HL-60/S4 treated with retinoic acid at 250 ng/mL for 4 days and 3 days (cell line): Measurements from ENCODE around the gene NHEJ1.

ENCODE experiments used
- in situ Hi-C: fragments of 300-500 bp; cut with MboI; formaldehyde crosslinking; loops from 2 replicates; pipeline ENCODE4 v1.7.0; 2022; ENCODE audit warnings: low sequenced_read_pairs

Gene NHEJ1

GRCh38 chr2:219124381-219125110 lies 36.1 kb downstream of the NHEJ1 start:
- in situ Hi-C loops = no loop called here

GRCh38 chr2:219123356-219124135 lies 37.1 kb downstream of the NHEJ1 start:
- in situ Hi-C loops = no loop called here

- in situ Hi-C loops = no loop called here
Measured at GRCh38 chr2:219122202-219122980, 38.2 kb downstream of the NHEJ1 start.

DNA sequence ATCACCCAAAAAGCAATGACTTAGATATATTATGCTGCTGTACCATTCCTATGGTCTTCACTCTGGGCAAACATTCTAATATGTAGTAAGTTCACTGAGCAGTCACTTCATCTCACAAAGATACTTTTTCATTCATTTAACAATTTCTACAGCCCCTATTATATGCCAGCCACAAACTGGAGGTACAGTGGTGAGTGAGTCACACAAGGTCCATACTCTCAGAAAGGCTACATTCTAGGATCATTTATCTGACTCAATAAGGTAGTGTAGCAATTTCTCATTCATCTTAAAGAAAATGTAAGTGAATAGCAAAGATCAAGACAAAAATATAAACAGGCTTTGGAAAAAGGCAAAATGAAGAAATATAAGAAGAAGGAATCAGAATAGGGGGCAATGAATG lies 40.5 kb downstream of the NHEJ1 start:
- in situ Hi-C loops = no loop called here

DNA sequence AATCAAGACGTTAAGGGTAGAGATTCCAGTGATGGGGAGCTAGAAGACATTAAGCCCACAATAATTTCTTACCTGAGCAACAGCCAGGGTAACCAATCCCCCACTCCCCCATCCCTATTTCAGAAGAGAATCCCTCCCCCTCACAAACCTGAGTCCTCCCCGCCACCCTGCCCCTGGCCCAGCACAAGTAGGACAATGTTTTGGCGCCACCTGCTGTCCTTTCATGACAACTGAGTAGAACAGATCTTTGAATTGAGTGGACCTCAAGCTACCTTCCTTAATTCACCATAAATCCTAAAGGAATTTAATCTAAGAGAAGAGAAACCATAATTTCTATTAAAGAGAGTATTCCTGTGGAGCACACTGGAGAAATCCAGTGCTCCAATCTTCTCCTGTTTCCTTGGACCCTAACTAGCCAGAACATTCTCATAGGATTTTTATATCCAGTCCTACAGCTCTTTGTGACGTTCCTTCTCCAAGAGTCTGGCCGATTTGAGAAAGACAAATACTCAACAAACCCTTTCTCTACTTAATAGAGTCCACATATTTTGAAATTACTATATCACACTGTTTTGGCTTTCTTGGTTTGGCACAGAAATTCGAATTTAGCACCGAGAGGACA lies 41.1 kb downstream of the NHEJ1 start:
- in situ Hi-C loops = loop anchor here (5.0 kb wide), 1 partner anchor 42 kb away; no protein-coding TSS in a partner anchor

DNA sequence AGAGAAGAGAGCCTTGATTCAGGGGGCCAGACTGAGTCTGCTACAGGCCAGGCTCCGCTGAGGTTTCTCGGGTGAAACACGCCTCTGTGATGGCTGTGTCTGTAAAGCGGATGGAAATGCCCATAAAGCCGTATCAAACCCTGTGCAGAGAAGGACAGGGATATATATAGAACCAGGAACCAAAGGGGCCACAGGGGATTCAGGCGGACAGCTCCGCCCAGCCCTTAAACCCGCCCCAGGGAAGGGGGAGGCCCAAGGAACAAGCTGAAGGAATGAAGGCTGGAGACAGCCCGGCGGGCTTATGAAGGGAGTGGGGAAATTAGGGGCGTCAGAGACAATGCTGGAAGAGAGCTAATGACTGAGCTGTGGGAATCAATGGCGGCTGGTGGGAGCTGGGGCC lies 42.1 kb downstream of the NHEJ1 start:
- in situ Hi-C loops = loop anchor here (5.0 kb wide), 1 partner anchor 41 kb away; no protein-coding TSS in a partner anchor

- in situ Hi-C loops = loop anchor here (5.0 kb wide), 1 partner anchor 40 kb away; no protein-coding TSS in a partner anchor
Measured at GRCh38 chr2:219116776-219117646, 43.6 kb downstream of the NHEJ1 start.

GRCh38 chr2:219112651-219113338 lies 47.8 kb downstream of the NHEJ1 start:
- in situ Hi-C loops = no loop called here

- in situ Hi-C loops = no loop called here
Measured at GRCh38 chr2:219112062-219112406, 48.6 kb downstream of the NHEJ1 start.

- in situ Hi-C loops = no loop called here
Measured at GRCh38 chr2:219111375-219112061, 49.1 kb downstream of the NHEJ1 start.

GRCh38 chr2:219109471-219109870 lies 51.1 kb downstream of the NHEJ1 start:
- in situ Hi-C loops = no loop called here

- in situ Hi-C loops = no loop called here
Measured at GRCh38 chr2:219107758-219108157, 52.9 kb downstream of the NHEJ1 start.

- in situ Hi-C loops = no loop called here
Measured at GRCh38 chr2:219106251-219106650, 54.4 kb downstream of the NHEJ1 start.

- in situ Hi-C loops = no loop called here
Measured at GRCh38 chr2:219104107-219105035, 56.2 kb downstream of the NHEJ1 start.

DNA sequence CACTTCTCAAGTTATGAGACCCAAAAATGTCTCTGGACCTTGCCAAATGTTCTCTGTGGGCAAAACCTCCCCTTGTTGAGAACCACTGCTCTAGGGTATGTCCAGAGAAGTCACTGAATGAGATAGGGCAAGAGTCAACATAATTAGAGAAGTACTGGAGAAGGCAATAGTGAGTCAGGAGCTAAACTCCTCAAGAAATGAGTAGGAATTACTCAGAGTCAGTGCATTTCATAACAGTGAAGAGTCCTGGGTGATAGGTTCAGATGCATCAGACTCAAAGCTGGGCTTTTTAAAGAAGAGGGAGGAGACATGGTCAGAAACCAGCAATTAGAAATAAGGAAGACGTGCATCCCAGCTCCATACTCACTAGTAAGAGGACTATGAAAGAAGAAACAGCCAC lies 61.3 kb downstream of the NHEJ1 start:
- in situ Hi-C loops = no loop called here

- in situ Hi-C loops = no loop called here
Measured at GRCh38 chr2:219095406-219095935, 65.1 kb downstream of the NHEJ1 start.

- in situ Hi-C loops = no loop called here
Measured at GRCh38 chr2:219094171-219094570, 66.4 kb downstream of the NHEJ1 start.
